Ishikawa (cell line): ENCODE results near the gene VTI1A.

ENCODE experiments used
- CEBPB ChIP-seq: IDR thresholded peaks from 2 replicates; pipeline ENCODE4 v1.6.1; 2012
- EP300 ChIP-seq: IDR thresholded peaks from 2 replicates; pipeline ENCODE4 v1.6.1; 2012; ENCODE audit warnings: borderline replicate concordance
- NFIC ChIP-seq: IDR thresholded peaks from 2 replicates; pipeline ENCODE4 v1.6.1; 2012
- RAD21 ChIP-seq: IDR thresholded peaks from 2 replicates; pipeline ENCODE4 v1.6.1; 2012; ENCODE audit warnings: low read depth
- TAF1 ChIP-seq: IDR thresholded peaks from 2 replicates; pipeline ENCODE4 v1.6.1; 2012; ENCODE audit warnings: low read depth, mild to moderate bottlenecking
- TEAD4 ChIP-seq: IDR thresholded peaks from 2 replicates; pipeline ENCODE4 v1.6.1; 2012
- YY1 ChIP-seq: IDR thresholded peaks from 2 replicates; pipeline ENCODE4 v1.6.1; 2012; ENCODE audit warnings: low read depth
- TF ChIP-seq, protein P1 (sequence below): IDR thresholded peaks from 2 replicates; pipeline ENCODE4 v1.6.1; 2012; ENCODE audit warnings: low read depth, mild to moderate bottlenecking
- TF ChIP-seq, protein P2 (sequence below): IDR thresholded peaks from 2 replicates; pipeline ENCODE4 v1.6.1; 2012

DNA sequence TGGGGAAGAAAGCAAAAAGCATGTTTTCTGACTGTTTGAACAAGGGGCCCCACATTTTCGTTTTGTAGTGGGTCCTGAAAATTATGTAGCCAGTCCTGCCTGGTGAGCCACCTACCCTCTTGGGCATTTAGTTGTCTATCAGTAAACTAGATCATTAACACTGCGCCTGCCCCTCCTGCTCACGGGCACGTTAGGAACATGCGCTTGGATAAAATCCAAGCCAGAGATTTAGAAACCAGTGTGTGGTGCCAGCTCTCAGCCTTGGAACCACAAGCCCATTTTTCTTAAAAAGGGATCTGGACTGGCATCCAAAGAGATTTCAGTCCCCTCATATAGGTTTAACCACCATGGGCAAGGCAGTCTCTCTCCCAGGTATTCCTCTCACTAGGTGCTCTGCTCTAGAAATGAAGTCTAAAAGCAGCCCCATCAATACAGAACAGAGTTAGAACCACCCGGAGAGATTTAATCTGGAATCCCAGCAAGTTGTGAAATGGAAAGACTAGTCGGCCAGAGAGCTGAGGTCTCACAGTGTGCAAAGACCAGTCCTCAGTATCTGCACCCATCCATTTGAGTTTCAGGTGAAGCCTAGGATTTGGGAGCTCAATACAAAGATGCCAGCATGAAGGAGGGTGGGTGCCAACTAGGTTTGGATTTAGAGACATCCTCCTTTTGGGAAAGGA, 379.1 kb downstream of the VTI1A start:
- no peak for TF ChIP-seq EP300
- no peak for TF ChIP-seq RAD21
- TF ChIP-seq YY1 = no peak
- TF ChIP-seq, protein P1, sequence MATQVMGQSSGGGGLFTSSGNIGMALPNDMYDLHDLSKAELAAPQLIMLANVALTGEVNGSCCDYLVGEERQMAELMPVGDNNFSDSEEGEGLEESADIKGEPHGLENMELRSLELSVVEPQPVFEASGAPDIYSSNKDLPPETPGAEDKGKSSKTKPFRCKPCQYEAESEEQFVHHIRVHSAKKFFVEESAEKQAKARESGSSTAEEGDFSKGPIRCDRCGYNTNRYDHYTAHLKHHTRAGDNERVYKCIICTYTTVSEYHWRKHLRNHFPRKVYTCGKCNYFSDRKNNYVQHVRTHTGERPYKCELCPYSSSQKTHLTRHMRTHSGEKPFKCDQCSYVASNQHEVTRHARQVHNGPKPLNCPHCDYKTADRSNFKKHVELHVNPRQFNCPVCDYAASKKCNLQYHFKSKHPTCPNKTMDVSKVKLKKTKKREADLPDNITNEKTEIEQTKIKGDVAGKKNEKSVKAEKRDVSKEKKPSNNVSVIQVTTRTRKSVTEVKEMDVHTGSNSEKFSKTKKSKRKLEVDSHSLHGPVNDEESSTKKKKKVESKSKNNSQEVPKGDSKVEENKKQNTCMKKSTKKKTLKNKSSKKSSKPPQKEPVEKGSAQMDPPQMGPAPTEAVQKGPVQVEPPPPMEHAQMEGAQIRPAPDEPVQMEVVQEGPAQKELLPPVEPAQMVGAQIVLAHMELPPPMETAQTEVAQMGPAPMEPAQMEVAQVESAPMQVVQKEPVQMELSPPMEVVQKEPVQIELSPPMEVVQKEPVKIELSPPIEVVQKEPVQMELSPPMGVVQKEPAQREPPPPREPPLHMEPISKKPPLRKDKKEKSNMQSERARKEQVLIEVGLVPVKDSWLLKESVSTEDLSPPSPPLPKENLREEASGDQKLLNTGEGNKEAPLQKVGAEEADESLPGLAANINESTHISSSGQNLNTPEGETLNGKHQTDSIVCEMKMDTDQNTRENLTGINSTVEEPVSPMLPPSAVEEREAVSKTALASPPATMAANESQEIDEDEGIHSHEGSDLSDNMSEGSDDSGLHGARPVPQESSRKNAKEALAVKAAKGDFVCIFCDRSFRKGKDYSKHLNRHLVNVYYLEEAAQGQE = no peak
- TF ChIP-seq, protein P2, sequence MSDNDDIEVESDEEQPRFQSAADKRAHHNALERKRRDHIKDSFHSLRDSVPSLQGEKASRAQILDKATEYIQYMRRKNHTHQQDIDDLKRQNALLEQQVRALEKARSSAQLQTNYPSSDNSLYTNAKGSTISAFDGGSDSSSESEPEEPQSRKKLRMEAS = no peak
- no peak for TF ChIP-seq TEAD4
- TF ChIP-seq TAF1 = no peak
- TF ChIP-seq CEBPB = no peak
- no peak for TF ChIP-seq NFIC
